GM18498 (cell line): ENCODE data around the gene SPA17.

Source experiments
- ATAC-seq: cut with Tn5 transposase; IDR thresholded peaks from one replicate; pipeline ENCODE4 v1.9.1; 2021; ENCODE audit warnings: mild to moderate bottlenecking, moderate library complexity; ENCODE audit not compliant: unreplicated experiment

SPA17 gene

GRCh38 chr11:124661553-124661952 is 12.2 kb upstream of the SPA17 start:
- no peak for ATAC-seq

- ATAC-seq, result no peak
Observed at GRCh38 chr11:124662106-124662505, 11.6 kb upstream of the SPA17 start.

GRCh38 chr11:124663861-124664260 is 9.8 kb upstream of the SPA17 start:
- no peak for ATAC-seq

- no peak for ATAC-seq
Observed at GRCh38 chr11:124667601-124668000, 6.1 kb upstream of the SPA17 start.

GRCh38 chr11:124669193-124669592 is 4.5 kb upstream of the SPA17 start:
- ATAC-seq, result peak; percentile 32

- peak; percentile 26 for ATAC-seq
Observed at GRCh38 chr11:124670732-124671131, 3.0 kb upstream of the SPA17 start.

- no peak for ATAC-seq
Observed at GRCh38 chr11:124672536-124673215, 1.0 kb upstream of the SPA17 start.

- no peak for ATAC-seq
Observed at GRCh38 chr11:124674168-124674517, 439 bp downstream of the SPA17 start.

GRCh38 chr11:124674571-124674970 is 867 bp downstream of the SPA17 start:
- no peak for ATAC-seq

GRCh38 chr11:124676386-124676785 is 2.7 kb downstream of the SPA17 start:
- no peak for ATAC-seq

- no peak for ATAC-seq
Observed at GRCh38 chr11:124678416-124678815, 4.7 kb downstream of the SPA17 start.

- no peak for ATAC-seq
Observed at GRCh38 chr11:124681421-124681820, 7.7 kb downstream of the SPA17 start.

- no peak for ATAC-seq
Observed at GRCh38 chr11:124682443-124682842, 8.7 kb downstream of the SPA17 start.

- no peak for ATAC-seq
Observed at GRCh38 chr11:124693142-124693541, 19.4 kb downstream of the SPA17 start.

- no peak for ATAC-seq
Observed at GRCh38 chr11:124699547-124699946, 25.8 kb downstream of the SPA17 start.

- no peak for ATAC-seq
Observed at GRCh38 chr11:124700028-124700427, 26.3 kb downstream of the SPA17 start.

- no peak for ATAC-seq
Observed at GRCh38 chr11:124707829-124708228, 34.1 kb downstream of the SPA17 start.

- ATAC-seq, result no peak
Observed at GRCh38 chr11:124712392-124712791, 38.7 kb downstream of the SPA17 start.

GRCh38 chr11:124716591-124716990 is 42.9 kb downstream of the SPA17 start:
- no peak for ATAC-seq

- ATAC-seq, result peak; percentile 62
Observed at GRCh38 chr11:124717421-124717785, 43.7 kb downstream of the SPA17 start.

- peak; percentile 53 for ATAC-seq
Observed at GRCh38 chr11:124717786-124718651, 44.3 kb downstream of the SPA17 start.

GRCh38 chr11:124718801-124719200 is 45.1 kb downstream of the SPA17 start:
- no peak for ATAC-seq
